Dendritic cell treated with granulocyte-macrophage colony-stimulating factor and Interleukin-4, amounts not matched to agents 40 ng/mL and 50 ng/mL, for 4 days (primary cell): ENCODE measurements around the gene TMEM132E.
A peak's percentile ranks its signal among the peaks of the same experiment; 100 is the strongest.

Experiments
- H3K27ac Mint-ChIP-seq: one replicate; pipeline ENCODE4 v1.8.0; 2022; ENCODE audit warnings: mild to moderate bottlenecking, mixed read lengths
- H3K27me3 Mint-ChIP-seq: one replicate; pipeline ENCODE4 v1.8.0; 2022; ENCODE audit warnings: mild to moderate bottlenecking, mixed read lengths
- H3K36me3 Mint-ChIP-seq: one replicate; pipeline ENCODE4 v1.8.0; 2022; ENCODE audit warnings: low read depth, mixed read lengths
- H3K4me1 Mint-ChIP-seq: one replicate; pipeline ENCODE4 v1.8.0; 2022; ENCODE audit warnings: low read depth, mixed read lengths
- H3K4me3 Mint-ChIP-seq: one replicate; pipeline ENCODE4 v1.8.0; 2022; ENCODE audit warnings: mild to moderate bottlenecking, moderate library complexity, mixed read lengths
- H3K9me3 Mint-ChIP-seq: one replicate; pipeline ENCODE4 v1.8.0; 2022; ENCODE audit warnings: mixed read lengths
- intact Hi-C: fragments of 100-400 bp; cut with micrococcal nuclease; formaldehyde crosslinking; loops from one replicate; pipeline ENCODE4 v1.15.0; 2022

TMEM132E gene

GRCh38 chr17:34579979-34580684, 750 bp downstream of the TMEM132E start:
- Mint-ChIP-seq H3K4me3 (peak overlapping the region; percentile 70), H3K36me3 (no peaks in the 10 kb centered on the region), H3K27ac (no peak overlapping the region), H3K27me3 (peaks cover 93% of the 10 kb centered on the region), H3K9me3 (no peaks in the 10 kb centered on the region), H3K4me1 (peaks cover 14% of the 10 kb centered on the region)
- intact Hi-C loops, result no loop called here

DNA sequence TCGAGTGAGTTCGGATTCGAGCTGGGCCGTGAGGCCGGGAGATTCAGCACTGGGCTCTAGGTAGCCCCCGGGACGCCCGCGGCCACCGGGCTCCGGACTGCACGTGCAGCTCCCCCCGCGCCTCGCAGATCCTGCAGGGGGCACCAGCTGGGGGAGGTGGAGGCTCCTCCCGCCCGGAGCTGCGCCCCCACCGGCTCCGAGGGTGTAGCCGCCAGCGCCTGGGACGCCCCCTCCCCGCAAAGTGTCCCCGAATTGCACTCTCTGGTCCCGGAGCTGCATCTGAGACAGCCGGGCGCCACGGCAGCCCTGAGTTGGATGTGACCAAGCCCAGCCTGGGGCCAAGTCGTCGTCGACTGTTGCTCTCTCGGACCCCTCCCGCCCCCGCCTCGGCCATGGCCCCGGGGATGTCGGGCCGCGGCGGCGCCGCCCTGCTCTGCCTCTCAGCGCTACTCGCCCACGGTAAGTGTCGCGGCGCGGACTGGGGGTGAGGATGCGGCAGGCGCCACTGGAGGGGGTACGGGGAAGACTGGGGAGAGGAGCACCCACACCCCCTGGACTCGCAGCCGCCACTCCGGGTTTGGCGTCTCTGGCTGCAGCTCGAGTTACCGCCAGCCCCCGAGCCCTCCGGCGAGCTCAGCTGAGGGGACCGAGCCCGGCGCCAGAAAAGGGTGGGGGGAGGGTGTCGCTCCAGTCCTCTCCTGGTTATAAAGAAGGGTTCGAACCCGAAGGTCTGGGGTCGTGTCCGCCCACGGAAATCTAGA, 1.5 kb downstream of the TMEM132E start:
- intact Hi-C loops, result no loop called here
- Mint-ChIP-seq H3K27me3 (peaks cover 96% of the 10 kb centered on the region), H3K27ac (no peak overlapping the region), H3K4me3 (no peak overlapping the region), H3K4me1 (peaks cover 14% of the 10 kb centered on the region), H3K36me3 (no peaks in the 10 kb centered on the region), H3K9me3 (no peaks in the 10 kb centered on the region)

DNA sequence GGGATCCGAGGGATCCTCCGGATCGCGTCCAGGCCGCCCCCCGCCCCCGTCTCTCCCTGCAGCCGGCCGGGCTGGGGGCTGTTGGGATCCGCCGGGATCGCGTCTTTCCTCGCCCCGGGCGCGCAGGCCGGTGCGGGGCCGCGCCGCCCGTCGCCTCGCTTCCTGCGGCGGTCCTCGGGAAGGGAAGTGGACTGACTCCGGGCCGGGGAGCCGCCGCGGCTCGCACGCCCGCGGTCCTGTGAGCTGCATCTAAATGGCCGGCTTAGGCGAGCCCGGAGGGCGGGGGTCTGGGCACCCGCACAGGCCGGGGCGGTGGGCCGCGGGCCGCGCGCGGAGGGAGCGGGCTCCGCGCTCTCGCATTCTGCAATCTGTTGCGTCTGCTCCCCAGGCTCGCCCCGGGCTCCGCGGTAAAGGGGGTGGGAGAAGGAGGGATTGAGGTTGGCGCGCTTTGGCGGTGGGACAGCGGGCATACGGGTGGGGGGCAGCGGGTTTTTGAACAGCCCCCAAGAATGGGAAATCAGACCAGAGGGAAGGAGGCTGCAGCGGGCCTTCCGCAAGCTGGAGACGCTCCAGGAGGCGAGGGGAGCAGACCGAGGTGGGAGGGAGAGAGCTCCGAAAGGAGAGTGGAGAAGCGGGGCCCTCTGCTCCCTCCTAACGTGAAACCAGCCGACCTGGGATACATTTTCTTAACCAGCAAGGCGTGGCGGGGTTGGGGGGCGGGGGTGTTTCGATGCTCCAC, 2.2 kb downstream of the TMEM132E start:
- peaks cover 97% of the 10 kb centered on the region for H3K27me3 Mint-ChIP-seq
- intact Hi-C loops, result no loop called here
- no peak overlapping the region for H3K27ac Mint-ChIP-seq
- peaks cover 14% of the 10 kb centered on the region for H3K4me1 Mint-ChIP-seq
- no peak overlapping the region for H3K4me3 Mint-ChIP-seq
- no peaks in the 10 kb centered on the region for H3K9me3 Mint-ChIP-seq
- no peaks in the 10 kb centered on the region for H3K36me3 Mint-ChIP-seq

DNA sequence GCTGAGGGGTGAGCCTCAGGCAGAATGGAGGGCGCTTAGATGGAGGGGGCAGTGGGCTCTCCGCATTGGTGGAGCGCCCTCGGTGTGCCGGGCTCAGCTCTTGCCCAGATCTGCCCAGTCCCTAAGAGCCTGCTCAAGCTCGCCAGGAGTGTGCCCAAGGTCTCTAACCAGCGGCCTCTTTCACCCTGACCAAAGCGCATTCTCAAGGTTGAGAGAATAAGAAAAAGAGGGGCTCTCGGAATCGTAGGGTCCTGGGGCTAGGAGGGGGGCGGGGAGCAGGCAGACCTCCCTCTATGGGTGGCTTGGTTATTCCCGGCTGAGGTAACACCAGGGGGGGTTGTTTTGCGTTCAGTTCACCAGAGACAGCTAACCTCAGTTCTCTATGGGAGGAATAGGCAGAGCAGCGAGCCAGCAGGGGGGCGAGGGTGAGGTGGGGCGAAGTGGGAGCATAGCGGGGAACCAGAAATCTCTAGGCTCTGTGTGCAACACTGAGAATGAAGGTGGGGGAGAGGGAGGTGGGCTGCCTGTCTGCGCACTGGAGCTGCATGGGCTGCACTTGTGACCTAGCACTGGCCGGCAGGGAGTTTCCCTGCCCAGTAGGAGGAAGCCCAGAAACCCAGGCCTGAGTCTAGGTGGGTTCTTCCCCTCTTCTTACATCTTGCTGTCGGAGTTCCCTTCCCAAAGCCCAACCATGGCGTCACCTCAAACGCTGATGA, 3.0 kb downstream of the TMEM132E start:
- no peak overlapping the region for H3K4me3 Mint-ChIP-seq
- H3K9me3 Mint-ChIP-seq, result no peaks in the 10 kb centered on the region
- peaks cover 14% of the 10 kb centered on the region for H3K4me1 Mint-ChIP-seq
- H3K27ac Mint-ChIP-seq, result no peak overlapping the region
- peaks cover 94% of the 10 kb centered on the region for H3K27me3 Mint-ChIP-seq
- intact Hi-C loops, result no loop called here
- H3K36me3 Mint-ChIP-seq, result no peaks in the 10 kb centered on the region

- no peak overlapping the region for H3K4me3 Mint-ChIP-seq
- H3K4me1 Mint-ChIP-seq, result peaks cover 14% of the 10 kb centered on the region
- H3K27me3 Mint-ChIP-seq, result peaks cover 92% of the 10 kb centered on the region
- H3K9me3 Mint-ChIP-seq, result no peaks in the 10 kb centered on the region
- H3K36me3 Mint-ChIP-seq, result no peaks in the 10 kb centered on the region
- H3K27ac Mint-ChIP-seq, result no peak overlapping the region
- intact Hi-C loops, result no loop called here
These were observed 3.5 kb downstream of the TMEM132E start for GRCh38 chr17:34582901-34583245.

DNA sequence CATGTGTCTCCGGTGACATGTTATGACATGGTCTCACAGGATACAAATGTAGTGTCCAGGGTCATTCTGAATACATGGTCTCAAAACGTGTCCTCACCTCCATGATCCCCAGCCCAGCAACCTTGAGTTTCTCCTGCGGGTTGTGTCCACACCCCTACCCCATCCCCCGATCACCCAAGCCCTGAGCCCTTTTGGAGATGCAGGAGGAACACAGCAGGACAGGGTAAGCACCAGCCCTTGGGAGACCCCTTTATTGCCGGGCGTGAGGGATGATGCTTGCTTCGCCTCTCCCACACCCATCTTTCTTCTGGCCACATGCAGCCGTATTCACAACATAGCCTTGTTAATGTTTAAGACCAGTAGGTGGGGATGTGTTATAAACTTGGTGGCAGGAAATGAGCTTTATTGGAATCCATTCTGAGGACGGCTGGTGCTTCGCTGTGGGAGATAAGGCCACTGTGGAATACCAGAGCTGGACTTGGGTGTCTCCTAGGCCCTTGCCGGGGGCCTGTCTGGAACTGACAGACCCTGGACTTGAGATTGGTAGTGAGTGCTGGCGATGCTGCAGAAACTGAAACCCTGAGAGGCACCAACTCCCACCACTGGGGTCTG, 5.5 kb downstream of the TMEM132E start:
- peaks cover 4% of the 10 kb centered on the region for H3K4me1 Mint-ChIP-seq
- H3K27me3 Mint-ChIP-seq, result peaks cover 83% of the 10 kb centered on the region
- H3K36me3 Mint-ChIP-seq, result no peaks in the 10 kb centered on the region
- H3K4me3 Mint-ChIP-seq, result no peak overlapping the region
- intact Hi-C loops, result no loop called here
- H3K9me3 Mint-ChIP-seq, result no peaks in the 10 kb centered on the region
- no peak overlapping the region for H3K27ac Mint-ChIP-seq

GRCh38 chr17:34586346-34586846, 7.0 kb downstream of the TMEM132E start:
- H3K4me3 Mint-ChIP-seq, result no peak overlapping the region
- H3K27ac Mint-ChIP-seq, result no peak overlapping the region
- H3K9me3 Mint-ChIP-seq, result no peaks in the 10 kb centered on the region
- intact Hi-C loops, result no loop called here
- H3K36me3 Mint-ChIP-seq, result no peaks in the 10 kb centered on the region
- peaks cover 4% of the 10 kb centered on the region for H3K4me1 Mint-ChIP-seq
- peaks cover 81% of the 10 kb centered on the region for H3K27me3 Mint-ChIP-seq

GRCh38 chr17:34588266-34588665, 8.9 kb downstream of the TMEM132E start:
- Mint-ChIP-seq H3K36me3 (no peaks in the 10 kb centered on the region), H3K9me3 (no peaks in the 10 kb centered on the region), H3K4me3 (no peak overlapping the region), H3K27me3 (peaks cover 66% of the 10 kb centered on the region), H3K4me1 (no peaks in the 10 kb centered on the region), H3K27ac (no peak overlapping the region)
- intact Hi-C loops, result no loop called here

GRCh38 chr17:34589120-34589965, 10.0 kb downstream of the TMEM132E start:
- no peak overlapping the region for H3K27ac Mint-ChIP-seq
- no peaks in the 10 kb centered on the region for H3K36me3 Mint-ChIP-seq
- intact Hi-C loops, result no loop called here
- no peak overlapping the region for H3K4me3 Mint-ChIP-seq
- peaks cover 64% of the 10 kb centered on the region for H3K27me3 Mint-ChIP-seq
- H3K4me1 Mint-ChIP-seq, result no peaks in the 10 kb centered on the region
- H3K9me3 Mint-ChIP-seq, result no peaks in the 10 kb centered on the region

GRCh38 chr17:34592002-34592401, 12.6 kb downstream of the TMEM132E start:
- Mint-ChIP-seq H3K27ac (no peak overlapping the region), H3K27me3 (peaks cover 49% of the 10 kb centered on the region), H3K36me3 (no peaks in the 10 kb centered on the region), H3K4me1 (no peaks in the 10 kb centered on the region), H3K9me3 (no peaks in the 10 kb centered on the region), H3K4me3 (no peak overlapping the region)
- intact Hi-C loops, result no loop called here

DNA sequence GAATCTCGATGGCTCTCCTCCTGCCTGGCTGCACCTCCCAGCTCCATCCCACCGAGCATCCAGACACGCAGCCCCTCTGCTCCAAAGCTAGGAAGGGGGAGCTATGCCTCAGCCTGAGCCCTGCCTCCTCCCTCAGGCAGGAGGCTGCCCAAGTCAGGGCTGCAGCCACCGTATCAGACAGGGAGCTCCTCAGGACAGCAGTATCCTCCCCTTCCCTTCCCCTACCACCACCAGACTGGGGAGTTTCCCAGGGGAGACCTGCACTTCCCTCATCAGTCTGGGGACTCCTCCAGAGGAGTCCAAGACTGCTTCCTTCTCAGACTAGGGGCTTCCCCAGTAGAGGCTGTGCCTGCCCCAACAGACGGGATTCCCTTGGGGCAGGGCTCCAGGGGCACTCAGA, 17.5 kb downstream of the TMEM132E start:
- H3K27ac Mint-ChIP-seq, result no peak overlapping the region
- H3K27me3 Mint-ChIP-seq, result peaks cover 28% of the 10 kb centered on the region
- no peak overlapping the region for H3K4me3 Mint-ChIP-seq
- no peaks in the 10 kb centered on the region for H3K9me3 Mint-ChIP-seq
- no peaks in the 10 kb centered on the region for H3K36me3 Mint-ChIP-seq
- no peaks in the 10 kb centered on the region for H3K4me1 Mint-ChIP-seq
- intact Hi-C loops, result no loop called here

DNA sequence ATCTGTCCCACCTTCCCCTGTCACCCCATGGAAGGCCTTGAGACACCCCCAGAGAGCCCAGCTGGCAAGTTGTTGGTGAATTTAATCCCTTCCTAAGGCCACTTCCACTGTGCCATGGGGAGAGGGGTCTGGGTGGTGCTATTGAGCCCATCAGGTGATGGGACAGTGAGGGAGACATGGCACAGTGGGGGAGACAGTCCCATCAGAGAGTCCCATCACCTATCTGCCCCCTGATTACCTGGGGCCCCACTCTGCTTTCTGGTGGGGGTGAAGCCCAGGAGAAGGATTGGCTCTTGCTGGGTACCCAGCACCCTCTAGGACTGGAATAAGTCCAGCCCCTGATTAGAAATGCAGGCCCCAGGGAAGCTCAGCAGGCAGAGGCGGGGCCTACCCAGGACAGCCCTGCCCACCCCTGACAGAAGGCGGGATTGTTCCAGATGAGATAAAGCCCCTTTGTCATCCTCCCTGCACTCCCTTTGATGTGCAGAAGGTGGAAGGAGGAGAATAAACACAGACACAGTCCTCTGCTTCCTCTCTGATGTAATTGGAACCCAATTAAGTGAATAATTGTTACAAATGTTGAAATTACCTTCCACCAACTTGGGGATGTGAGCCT, 18.9 kb downstream of the TMEM132E start:
- Mint-ChIP-seq H3K36me3 (no peaks in the 10 kb centered on the region), H3K4me3 (no peak overlapping the region), H3K4me1 (no peaks in the 10 kb centered on the region), H3K27me3 (peaks cover 33% of the 10 kb centered on the region), H3K9me3 (no peaks in the 10 kb centered on the region), H3K27ac (no peak overlapping the region)
- intact Hi-C loops, result no loop called here
